Testis (tissue), 3 donors: ENCODE results near the gene C19orf85. TPM values are rescaled to one million over a fixed set of nuclear protein-coding genes. Genes with fewer than 3 reads are reported as not detected.

Experiments used
- DNase-seq: peaks from one replicate; pipeline ENCODE4 v3.0.0-alpha.2; 2019
- H3K27ac ChIP-seq, 2 donors: fragments of 200-600 bp; sonication (generic); one replicate each; pipeline ENCODE4 v1.5.1; 2019
- H3K27me3 ChIP-seq: fragments of 200-600 bp; sonication (generic); one replicate; pipeline ENCODE4 v1.5.1; 2019
- H3K36me3 ChIP-seq: fragments of 200-600 bp; sonication (generic); one replicate; pipeline ENCODE4 v1.5.1; 2017; ENCODE audit warnings: low read depth; ENCODE audit errors: missing control alignments
- H3K4me1 ChIP-seq: fragments of 200-600 bp; sonication (generic); one replicate; pipeline ENCODE4 v1.5.1; 2019
- H3K4me3 ChIP-seq, 2 donors: fragments of 200-600 bp; sonication (generic); one replicate each; pipeline ENCODE4 v1.5.1; 2017 to 2019
- H3K9me3 ChIP-seq: fragments of 200-600 bp; sonication (generic); one replicate; pipeline ENCODE4 v1.5.1; 2017
- CTCF ChIP-seq, 3 experiments: fragments of 450-650 bp in 2 of 3; fragments of 200-600 bp in 1 of 3; sonication (generic) in 1 of 3; IDR thresholded peaks; one replicate each; pipeline ENCODE4 v1.5.1; 2016 to 2019; ENCODE audit warnings: antibody characterized with exemption in 3 of 3, mild to moderate bottlenecking in 2 of 3, moderate library complexity in 1 of 3
- POLR2A ChIP-seq: fragments of 450-650 bp; IDR thresholded peaks from one replicate; pipeline ENCODE4 v1.6.1; 2017; ENCODE audit warnings: antibody characterized with exemption, mild to moderate bottlenecking, moderate library complexity
- WGBS, 2 donors: methylation state at CpG; one replicate each; pipeline ENCODE4 v1.1.5; 2018; 5-methylcytosine and 5-hydroxymethylcytosine counted together
- intact Hi-C: fragments of 100-400 bp; cut with DNase I; formaldehyde crosslinking; loops from one replicate; pipeline ENCODE4 v1.15.1; 2023; ENCODE audit warnings: low total_unique reads
- polyA plus RNA-seq: library from polyadenylated mRNA; stranded (reverse); fragments of 350-450 nt; fragmentation: Illumina TruSeq; extraction: RNeasy Lipid Tissue Mini Kit (QIAGEN cat#74804); gene quantifications from one replicate; pipeline ENCODE4 v1.2.3, GENCODE V29; 2014; ENCODE audit warnings: low read depth, low replicate concordance; ENCODE audit not compliant: insufficient read depth
- total RNA-seq, 2 donors: library from RNA; depleted of rRNA; stranded (reverse); fragments of >200 nt; gene quantifications; one replicate each; pipeline ENCODE4 v1.2.3, GENCODE V29; 2016

C19orf85 gene
- total and polyA plus RNA-seq, 3 donors from 2014 or later = not detected

- Histone ChIP-seq H3K9me3 (no peaks in the 10 kb centered on the region), H3K27ac (peak overlapping the region; percentile 67 to 82), H3K4me3 (peak overlapping the region; percentile 48 to 77), H3K4me1 (peaks cover 24% of the 10 kb centered on the region), H3K27me3 (no peaks in the 10 kb centered on the region), H3K36me3 (no peaks in the 10 kb centered on the region)
- WGBS, 2 donors = 9% methylated on average over 19 to 27 of the region's 27 CpGs
- intact Hi-C loops = no loop called here
- no peak for TF ChIP-seq CTCF (IDR thresholded peaks at IDR 0.05)
- no peak for TF ChIP-seq POLR2A
- DNase-seq = no peak
Measured at GRCh38 chr19:55461974-55462626, 2.5 kb downstream of the C19orf85 start.

GRCh38 chr19:55461259-55461973, 3.1 kb downstream of the C19orf85 start, which contains the start of gene ISOC2:
Gene ISOC2 (minus strand): TSS chr19:55461642. CDS start chr19:55456486, 5,156 bp downstream.
- TF ChIP-seq POLR2A (no peak), CTCF (IDR thresholded peaks at IDR 0.05) (peak in 1 of 3 experiments; percentile 1)
- Histone ChIP-seq H3K4me3 (peak within 1 kb of the TSS; percentile 67 to 77), H3K27ac (peak within 1 kb of the TSS; percentile 95 to 96), H3K4me1 (peaks cover 24% of the 10 kb centered on the region), H3K27me3 (no peaks in the 10 kb centered on the region), H3K9me3 (no peaks in the 10 kb centered on the region), H3K36me3 (no peaks in the 10 kb centered on the region)
- 0 to 1% methylated on average over 3 to 53 of the region's 54 CpGs for WGBS, 2 donors
- DNase-seq = peak; percentile 100
- intact Hi-C loops = no loop called here

- no peak for TF ChIP-seq CTCF (IDR thresholded peaks at IDR 0.05)
- TF ChIP-seq POLR2A = no peak
- Histone ChIP-seq H3K27me3 (no peaks in the 10 kb centered on the region), H3K4me1 (peaks cover 24% of the 10 kb centered on the region), H3K9me3 (no peaks in the 10 kb centered on the region), H3K4me3 (peak overlapping the region; percentile 67 to 77), H3K27ac (peak overlapping the region; percentile 95 to 96), H3K36me3 (no peaks in the 10 kb centered on the region)
- intact Hi-C loops = no loop called here
- WGBS, 2 donors = 1 to 2% methylated on average over 18 to 24 of the region's 24 CpGs
- DNase-seq = peak; percentile 95
Measured at GRCh38 chr19:55460670-55461258, 3.8 kb downstream of the C19orf85 start.

GRCh38 chr19:55459950-55460657, 4.4 kb downstream of the C19orf85 start:
- Histone ChIP-seq H3K4me3 (peak overlapping the region in 1 of 2 donors; percentile 77), H3K36me3 (no peaks in the 10 kb centered on the region), H3K27ac (peak overlapping the region; percentile 95 to 96), H3K9me3 (no peaks in the 10 kb centered on the region), H3K27me3 (no peaks in the 10 kb centered on the region), H3K4me1 (peaks cover 24% of the 10 kb centered on the region)
- no peak for TF ChIP-seq CTCF (IDR thresholded peaks at IDR 0.05)
- no peak for TF ChIP-seq POLR2A
- 8 to 9% methylated on average over 15 to 16 of the region's 16 CpGs for WGBS, 2 donors
- intact Hi-C loops = no loop called here
- DNase-seq = peak; percentile 53
